Right lobe of liver (tissue), 6 donors: ENCODE data around the gene KIF14. TPM values are rescaled to one million over a fixed set of nuclear protein-coding genes. Genes with fewer than 3 reads are reported as not detected.
A peak's percentile ranks its signal among the peaks of the same experiment; 100 is the strongest.

Experiments used
- ATAC-seq, 4 donors: fragments of 200-7000 bp; cut with Tn5 transposase; one replicate each; pipeline ENCODE4 v1.9.1; 2020; ENCODE audit warnings: mild to moderate bottlenecking in 4 of 4, moderate library complexity in 4 of 4
- DNase-seq, 3 donors: peaks; one replicate each; pipeline ENCODE4 v3.0.0-alpha.2; 2020
- H3K27ac ChIP-seq, 3 donors: fragments of 200-600 bp; one replicate each; pipeline ENCODE4 v1.8.0; 2022
- H3K27me3 ChIP-seq, 2 donors: fragments of 200-600 bp; one replicate each; pipeline ENCODE4 v1.8.0; 2022
- H3K36me3 ChIP-seq, 4 donors: fragments of 200-600 bp; sonication (generic) in 1 of 4; one replicate each; pipeline versions ENCODE4 v1.5.1 to v1.8.0; 2017 to 2022; ENCODE audit warnings: control low read depth in 1 of 4
- H3K4me1 ChIP-seq, 4 donors: fragments of 200-600 bp; sonication (generic) in 1 of 4; one replicate each; pipeline versions ENCODE4 v1.5.1 to v1.8.0; 2017 to 2022; ENCODE audit warnings: control low read depth in 1 of 4
- H3K4me3 ChIP-seq, 3 donors: fragments of 200-600 bp; one replicate each; pipeline ENCODE4 v1.8.0; 2022
- H3K9me3 ChIP-seq, 4 donors: fragments of 200-600 bp; sonication (generic) in 1 of 4; one replicate each; pipeline versions ENCODE4 v1.5.1 to v1.8.0; 2017 to 2022; ENCODE audit warnings: control low read depth in 1 of 4
- CTCF ChIP-seq, 4 donors: fragments of 200-600 bp in 3 of 4; fragments of 450-650 bp in 1 of 4; IDR thresholded peaks; one replicate each; pipeline versions ENCODE4 v1.5.1 to v1.8.0; 2016 to 2022; ENCODE audit warnings: antibody characterized with exemption in 4 of 4, mild to moderate bottlenecking in 2 of 4
- POLR2A ChIP-seq: fragments of 450-650 bp; IDR thresholded peaks from one replicate; pipeline ENCODE4 v1.6.1; 2017; ENCODE audit warnings: antibody characterized with exemption, mild to moderate bottlenecking
- WGBS: methylation state at CpG from one replicate; pipeline ENCODE4 v1.1.6; 2018; ENCODE audit warnings: low coverage, low lambda C conversion rate; ENCODE audit not compliant: insufficient coverage; ENCODE audit errors: missing lambda C conversion rate; 5-methylcytosine and 5-hydroxymethylcytosine counted together
- intact Hi-C, 2 donors: fragments of 100-400 bp; cut with DNase I; formaldehyde crosslinking; loops; one replicate each; pipeline versions ENCODE4 v1.11.2 to v1.14.1; 2022
- total RNA-seq, 6 experiments: library from RNA; depleted of rRNA in 2 of 6; stranded (reverse); fragments of >200 nt in 2 of 6; fragmentation: NEBNext Ultra II Directional in 3 of 6; extraction: Animal tissue kit (Norgen Biotek cat#: 25700) in 3 of 6; gene quantifications; one replicate each; pipeline versions ENCODE4 v1.1.0 to v1.2.4, GENCODE V29; 2016 to 2023
- donor health status: DM: no; HTN: yes; CAD: no.
- donor health status: DM: no; HTN: no; CAD: no.
- donor health status: DM: no; HTN: no; CAD: no.
- donor health status: DM: no; HTN: yes; CAD: no.
- donor health status: DM: no; HTN: yes; CAD: no.

Gene KIF14
- total RNA-seq, 6 experiments from 2014 or later, result 0.15 to 0.49 (median 0.38) TPM

DNA sequence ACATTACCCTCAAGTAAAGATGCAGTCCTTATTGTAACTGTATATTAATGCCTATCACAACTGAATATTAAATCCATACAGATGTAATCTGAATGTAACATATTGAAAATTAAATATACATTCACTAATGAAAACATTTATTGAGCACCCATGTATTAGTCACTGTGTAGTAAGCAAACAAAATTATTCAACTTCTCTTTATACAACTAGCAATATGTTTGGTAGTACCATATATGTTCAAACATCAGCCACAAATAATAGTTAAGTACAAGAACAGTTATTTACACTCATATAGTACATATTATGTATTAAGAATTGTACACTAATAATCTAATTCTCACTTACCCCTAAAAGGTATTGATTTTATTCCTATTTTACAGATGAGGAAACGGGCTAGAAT lies 17.9 kb downstream of the KIF14 start:
- no peaks in the 10 kb centered on the region for H3K4me1 ChIP-seq

DNA sequence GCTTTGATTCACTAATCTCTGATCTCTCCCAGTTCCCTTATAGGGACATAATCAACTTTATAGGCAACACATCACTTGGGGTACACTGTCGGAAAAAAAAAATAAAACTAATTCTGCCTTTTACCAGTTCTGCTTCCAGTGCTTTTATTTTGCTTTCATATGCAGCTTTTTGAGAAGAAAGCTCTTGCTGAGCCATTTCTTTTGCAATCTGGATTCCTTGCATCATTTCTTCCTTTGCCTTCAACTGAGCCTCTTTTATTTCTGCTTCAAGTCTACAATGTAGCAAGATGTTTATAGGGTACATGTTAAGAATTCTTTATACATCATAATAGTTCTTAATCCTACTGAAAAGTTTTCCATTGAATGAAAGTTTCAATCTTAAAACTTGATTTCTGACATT lies 30.6 kb downstream of the KIF14 start:
- 50% methylated on average over 1 of the region's 1 CpG for WGBS

More for the DNA sequence above, 17.9 kb downstream of the KIF14 start:
- no peak for TF ChIP-seq POLR2A
- TF ChIP-seq CTCF (IDR thresholded peaks at IDR 0.05), result no peak
- no peaks in the 10 kb centered on the region for H3K36me3 ChIP-seq
- no peaks in the 10 kb centered on the region for H3K27me3 ChIP-seq
- DNase-seq (no peak), ATAC-seq (no peak)
- no peak overlapping the region for H3K27ac ChIP-seq
- no peak overlapping the region for H3K4me3 ChIP-seq
- intact Hi-C loops, result no loop called here
- 73% methylated on average over 1 of the region's 1 CpG for WGBS
- H3K9me3 ChIP-seq, result no peaks in the 10 kb centered on the region

GRCh38 chr1:200588698-200589097 lies 31.9 kb downstream of the KIF14 start:
- H3K36me3 ChIP-seq, result no peaks in the 10 kb centered on the region
- no peak for TF ChIP-seq CTCF (IDR thresholded peaks at IDR 0.05)
- no peak for TF ChIP-seq POLR2A
- H3K9me3 ChIP-seq, result no peaks in the 10 kb centered on the region
- H3K4me3 ChIP-seq, result no peak overlapping the region
- no peaks in the 10 kb centered on the region for H3K4me1 ChIP-seq
- intact Hi-C loops, result no loop called here
- DNase-seq (no peak), ATAC-seq (peak; percentile 54 to 80 (median 66))
- H3K27ac ChIP-seq, result no peak overlapping the region
- no peaks in the 10 kb centered on the region for H3K27me3 ChIP-seq

More for the DNA sequence above, 30.6 kb downstream of the KIF14 start:
- H3K4me3 ChIP-seq, result no peak overlapping the region
- no peaks in the 10 kb centered on the region for H3K9me3 ChIP-seq
- no peaks in the 10 kb centered on the region for H3K4me1 ChIP-seq
- TF ChIP-seq POLR2A, result no peak
- no peak for TF ChIP-seq CTCF (IDR thresholded peaks at IDR 0.05)
- H3K27ac ChIP-seq, result no peak overlapping the region
- no peaks in the 10 kb centered on the region for H3K27me3 ChIP-seq
- intact Hi-C loops, result no loop called here
- ATAC-seq, result peak in 2 of 4 donors; percentile 13 to 17
- H3K36me3 ChIP-seq, result no peaks in the 10 kb centered on the region
- DNase-seq, result no peak

DNA sequence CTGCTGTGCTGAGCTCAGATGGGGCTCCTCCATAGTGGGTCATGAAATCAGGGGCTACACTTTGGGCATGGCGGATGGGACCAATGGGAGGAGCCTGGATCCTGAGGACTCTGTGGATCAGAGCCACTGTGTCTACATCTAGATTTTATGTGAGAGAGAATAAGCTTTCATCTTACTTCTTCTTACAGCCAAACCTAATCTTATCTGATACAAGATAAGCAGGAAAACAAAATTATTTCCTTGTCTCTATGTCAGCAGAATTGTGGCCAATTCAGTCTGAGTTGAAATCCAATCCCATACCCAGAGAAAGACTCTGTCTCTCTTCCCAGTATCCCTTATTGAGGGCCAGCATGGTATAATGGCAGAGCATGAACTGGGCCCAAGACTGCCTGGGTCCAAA lies 56.2 kb downstream of the KIF14 start:
- Histone ChIP-seq H3K4me1 (no peaks in the 10 kb centered on the region), H3K27me3 (no peaks in the 10 kb centered on the region), H3K27ac (no peak overlapping the region), H3K9me3 (no peaks in the 10 kb centered on the region), H3K4me3 (no peak overlapping the region), H3K36me3 (no peaks in the 10 kb centered on the region)
- intact Hi-C loops, result no loop called here
- TF ChIP-seq POLR2A, result no peak
- no peak for TF ChIP-seq CTCF (IDR thresholded peaks at IDR 0.05)
- ATAC-seq (no peak), DNase-seq (no peak)
- WGBS, result 78% methylated on average over 1 of the region's 1 CpG

DNA sequence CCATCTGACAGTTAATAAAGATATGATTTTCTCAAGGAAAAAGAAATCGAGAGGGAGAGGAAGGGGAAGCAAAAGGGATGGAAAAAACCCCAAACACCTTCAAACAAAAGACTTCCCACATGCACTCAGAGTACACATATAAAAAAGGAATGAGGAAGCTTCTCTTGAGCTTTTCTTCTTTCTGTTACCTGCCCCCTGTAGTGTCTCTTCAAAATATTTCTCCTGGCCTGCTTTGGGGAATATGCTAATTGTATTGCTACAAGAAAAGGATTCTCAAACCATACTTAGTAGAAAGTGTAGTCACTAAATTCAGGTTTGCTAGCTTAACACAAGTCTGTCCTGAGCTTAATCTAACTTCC lies 58.7 kb downstream of the KIF14 start:
- Histone ChIP-seq H3K27me3 (no peaks in the 10 kb centered on the region), H3K4me3 (no peak overlapping the region), H3K36me3 (no peaks in the 10 kb centered on the region), H3K9me3 (no peaks in the 10 kb centered on the region), H3K27ac (no peak overlapping the region), H3K4me1 (no peaks in the 10 kb centered on the region)
- no peak for ATAC-seq
- no peak for DNase-seq
- TF ChIP-seq CTCF (IDR thresholded peaks at IDR 0.05) (no peak), POLR2A (no peak)
- intact Hi-C loops, result no loop called here
- 38% methylated on average over 1 of the region's 1 CpG for WGBS
